Measurements from ENCODE around the gene SLC25A19. TPM values are rescaled to one million over a fixed set of nuclear protein-coding genes. Genes with fewer than 3 reads are reported as not detected.

The SLC25A19 gene
- total and polyA plus RNA-seq, 9 of the 15 experiments (the other 6 are each of a cell fraction or from before 2014, with no cell fraction given), result 33.4 to 76.6 (median 55.3) TPM

- TF ChIP-seq BCLAF1 (IDR thresholded peaks at IDR 0.05; ENCODE audit: borderline replicate concordance in 1 of 2, control insufficient read depth in 1 of 2, low read depth in 2 of 2, low read length in 1 of 2), result no peak
- no peak for TF ChIP-seq HDAC8 (tag; IDR thresholded peaks at IDR 0.05)
- TF ChIP-seq SRSF3 (IDR thresholded peaks at IDR 0.05; ENCODE audit: insufficient read depth, low read length), result no peak
- TF ChIP-seq YBX1 (IDR thresholded peaks at IDR 0.05), result no peak
- TF ChIP-seq PRDM10 (IDR thresholded peaks at IDR 0.05; ENCODE audit: partially characterized antibody), result peak; percentile 60
- TF ChIP-seq HIVEP1 (CRISPR knock-in tag; IDR thresholded peaks at IDR 0.05), result no peak
- TF ChIP-seq RBM14 (IDR thresholded peaks at IDR 0.05; ENCODE audit: borderline replicate concordance, insufficient read depth, low read depth, low read length), result no peak
- peak; percentile 93 for TF ChIP-seq HINFP (tag; conservative IDR thresholded peaks at IDR 0.05; ENCODE audit: low read depth)
- peak in 1 of 3 experiments; percentile 27 for TF ChIP-seq YY1 (IDR thresholded peaks at IDR 0.05; ENCODE audit: borderline replicate concordance in 1 of 3, control insufficient read depth in 1 of 3, extremely low read depth in 1 of 3, insufficient read depth in 3 of 3, insufficient read length in 1 of 3, insufficient replicate concordance in 2 of 3, low read depth in 1 of 3, low read length in 2 of 3)
- no peak for TF ChIP-seq CBX3 (IDR thresholded peaks at IDR 0.05; ENCODE audit: borderline replicate concordance in 1 of 2, low read length in 2 of 2)
- peak; percentile 14; the same call in 1 of the 2 replicates for TF ChIP-seq ZNF263 (CRISPR knock-in tag; IDR thresholded peaks at IDR 0.05; ENCODE audit: borderline replicate concordance)
- 0 out of 2 replicates have a peak, but pooled peaks have one; percentile 12 for TF ChIP-seq MYC (IDR thresholded peaks at IDR 0.05; ENCODE audit: low read depth, low read length)
- TF ChIP-seq MYC (CRISPR knock-in tag; IDR thresholded peaks at IDR 0.05; ENCODE audit: borderline replicate concordance, low read depth), result peak; percentile 75; the same call in 1 of the 2 replicates
Measured at GRCh38 chr17:75270218-75270965, 18.8 kb downstream of the SLC25A19 start (continued).
